B cell (primary cell): ENCODE results near the gene B4GALT3. TPM values are rescaled to one million over a fixed set of nuclear protein-coding genes. Genes with fewer than 3 reads are reported as not detected.

ENCODE experiments used
- ATAC-seq: fragments of 200-7000 bp; cut with Tn5 transposase; one replicate; pipeline ENCODE4 v1.10.0; 2021; ENCODE audit warnings: low read depth, mild to moderate bottlenecking, moderate number of reproducible peaks, moderate library complexity
- CTCF ChIA-PET: fragments of 350-600 bp; sonication (Branson Sonifier 250); formaldehyde crosslinking; loops from one replicate; lab custom pipeline; 2021; ENCODE audit warnings: antibody characterized with exemption, inconsistent platforms; lab: Charles Lee
- POLR2A ChIA-PET: fragments of 350-600 bp; sonication (Branson Sonifier 250); formaldehyde crosslinking; loops from one replicate; lab custom pipeline; 2021; ENCODE audit warnings: antibody characterized with exemption; lab: Charles Lee
- DNase-seq: peaks from one replicate; pipeline ENCODE4 v3.0.0; 2013
- H2AFZ ChIP-seq: 2 replicates; pipeline ENCODE4 v1.6.1; 2012; ENCODE audit warnings: mild to moderate bottlenecking, low read depth, low read length; ENCODE audit not compliant: insufficient read depth, poor library complexity, severe bottlenecking
- H3K27ac ChIP-seq, 2 donors: 1 replicate in 1 of 2; 2 replicates in 1 of 2; pipeline ENCODE4 v1.5.1; 2012 to 2013; ENCODE audit warnings: low read length in 2 of 2, mild to moderate bottlenecking in 2 of 2, moderate library complexity in 1 of 2
- H3K27me3 ChIP-seq, 4 experiments: fragments of 200-600 bp in 1 of 4; sonication (generic) in 1 of 4; replicated peaks in 1 of 4; 1 replicate in 2 of 4; 2 replicates in 2 of 4; pipeline versions ENCODE4 v1.6.1 to v1.7.0; 2013 to 2016; ENCODE audit warnings: low read length in 3 of 4, mild to moderate bottlenecking in 2 of 4, mixed read lengths in 1 of 4, moderate library complexity in 1 of 4; ENCODE audit not compliant: insufficient read depth in 4 of 4, control insufficient read depth in 3 of 4; ENCODE audit errors: control extremely low read depth in 1 of 4
- H3K36me3 ChIP-seq, 2 experiments: replicated peaks in 1 of 2; 1 replicate in 1 of 2; 2 replicates in 1 of 2; pipeline versions ENCODE4 v1.6.1 to v1.7.1; 2013; ENCODE audit warnings: low read length in 1 of 2; ENCODE audit not compliant: insufficient read depth in 2 of 2, control insufficient read depth in 1 of 2; ENCODE audit errors: control extremely low read depth in 1 of 2, extremely low read depth in 1 of 2
- H3K4me1 ChIP-seq, 2 donors: fragments of 200-600 bp in 1 of 2; sonication (generic) in 1 of 2; 1 replicate in 1 of 2; 2 replicates in 1 of 2; pipeline versions ENCODE4 v1.5.1 to v1.6.1; 2013 to 2017; ENCODE audit warnings: low read length in 2 of 2; ENCODE audit not compliant: control insufficient read depth in 2 of 2, insufficient read depth in 2 of 2
- H3K4me2 ChIP-seq: replicated peaks from 2 replicates; pipeline ENCODE3; 2012; ENCODE audit warnings: mild to moderate bottlenecking, low read depth, low read length; ENCODE audit not compliant: poor library complexity, severe bottlenecking
- H3K4me3 ChIP-seq, 5 experiments: fragments of 200-600 bp in 1 of 5; sonication (generic) in 1 of 5; 1 replicate in 3 of 5; 2 replicates in 2 of 5; pipeline versions ENCODE4 v1.5.1 to v1.7.0; 2011 to 2016; ENCODE audit warnings: low read length in 4 of 5, mild to moderate bottlenecking in 4 of 5, low read depth in 2 of 5, control low read depth in 1 of 5, moderate library complexity in 1 of 5; ENCODE audit not compliant: insufficient read depth in 1 of 5; ENCODE audit errors: control extremely low read depth in 1 of 5, extremely low read depth in 1 of 5
- H3K79me2 ChIP-seq: fragments of 200-600 bp; sonication (generic); one replicate; pipeline ENCODE4 v1.6.0; 2016; ENCODE audit warnings: low read length; ENCODE audit not compliant: control insufficient read depth, insufficient read depth
- H3K9ac ChIP-seq: fragments of 200-600 bp; sonication (generic); 2 replicates; pipeline ENCODE4 v1.6.1; 2017; ENCODE audit warnings: mild to moderate bottlenecking, low read length, moderate library complexity
- H3K9me3 ChIP-seq, 3 donors: one replicate each; pipeline versions ENCODE4 v1.6.1 to v1.7.1; 2013; ENCODE audit warnings: low read length in 2 of 3; ENCODE audit not compliant: control insufficient read depth in 2 of 3, insufficient read depth in 1 of 3; ENCODE audit errors: control extremely low read depth in 1 of 3
- H4K20me1 ChIP-seq: 2 replicates; pipeline ENCODE4 v1.6.0; 2012; ENCODE audit warnings: mild to moderate bottlenecking, low read length; ENCODE audit not compliant: insufficient read depth, control insufficient read depth, poor library complexity, severe bottlenecking
- H3K27ac Mint-ChIP-seq: one replicate; pipeline ENCODE4 v1.8.0; 2021; ENCODE audit warnings: mixed read lengths
- H3K27me3 Mint-ChIP-seq: one replicate; pipeline ENCODE4 v1.8.0; 2021; ENCODE audit warnings: mixed read lengths
- H3K4me1 Mint-ChIP-seq: one replicate; pipeline ENCODE4 v1.8.0; 2021; ENCODE audit warnings: mixed read lengths
- H3K4me3 Mint-ChIP-seq: one replicate; pipeline ENCODE4 v1.8.0; 2021; ENCODE audit warnings: mixed read lengths
- H3K9me3 Mint-ChIP-seq: one replicate; pipeline ENCODE4 v1.8.0; 2022; ENCODE audit warnings: mixed read lengths; ENCODE audit not compliant: insufficient read depth
- CTCF ChIP-seq: fragments of 200-600 bp; IDR thresholded peaks from one replicate; pipeline ENCODE4 v1.8.0; 2022; ENCODE audit warnings: antibody characterized with exemption, mild to moderate bottlenecking
- EZH2 ChIP-seq: IDR thresholded peaks from 2 replicates; pipeline ENCODE4 v1.6.1; 2012; ENCODE audit warnings: borderline replicate concordance, low read depth, mild to moderate bottlenecking, moderate library complexity, low read length; ENCODE audit not compliant: insufficient read depth, poor library complexity, severe bottlenecking
- WGBS: methylation state at CpG from one replicate; pipeline ENCODE4 v1.1.5; 2013; ENCODE audit warnings: missing lambda C conversion rate; ENCODE audit not compliant: insufficient coverage; 5-methylcytosine and 5-hydroxymethylcytosine counted together
- intact Hi-C: fragments of 100-400 bp; cut with micrococcal nuclease; formaldehyde crosslinking; loops from one replicate; pipeline ENCODE4 v1.10.0; 2022
- polyA plus RNA-seq: library from polyadenylated mRNA; depleted of rRNA; stranded (reverse); fragments of >200 nt; gene quantifications from 2 replicates; pipeline ENCODE4 v1.2.3, GENCODE V29; 2012
- total RNA-seq, 2 donors: library from RNA; stranded (reverse); fragments of 120-200 nt in 1 of 2; gene quantifications; 1 replicate in 1 of 2; 2 replicates in 1 of 2; pipeline versions ENCODE4 v1.2.3 to v1.2.4, GENCODE V29; 2013 to 2022

B4GALT3 gene
- total and polyA plus RNA-seq, 2 donors (not counting 1 experiment from before 2014, with no cell fraction given): 37.6 to 59.6 TPM

GRCh38 chr1:161138431-161138830, 38.9 kb downstream of the B4GALT3 start:
- CTCF ChIA-PET: interaction anchor here (0.7 to 10.0 kb wide), 11 partner anchors 11 to 148 kb away, joined by 3 to 82 read pairs (median 6); partner anchors contain the start of genes ARHGAP30, KLHDC9, PPOX and TSTD1
- H3K27me3 ChIP-seq: no peaks in the 10 kb centered on the region
- H2AFZ ChIP-seq: no peak overlapping the region
- no peak for ATAC-seq
- Mint-ChIP-seq H3K9me3 (no peaks in the 10 kb centered on the region), H3K4me1 (peaks cover 11% of the 10 kb centered on the region), H3K27me3 (no peaks in the 10 kb centered on the region), H3K4me3 (no peak overlapping the region), H3K27ac (no peak overlapping the region)
- no peak overlapping the region for H3K27ac ChIP-seq
- H3K4me3 ChIP-seq: no peak overlapping the region
- no peaks in the 10 kb centered on the region for H3K9me3 ChIP-seq
- H3K9ac ChIP-seq: no peak overlapping the region
- H3K36me3 ChIP-seq: no peaks in the 10 kb centered on the region
- intact Hi-C loops: loop anchor here (10.0 kb wide), 1 partner anchor 424 kb away; the partner anchor contains the start of gene CD48
- no peak for TF ChIP-seq EZH2
- no peak for TF ChIP-seq CTCF
- no peak for DNase-seq
- peaks cover 5 to 6% of the 10 kb centered on the region in 2 donors for H3K4me1 ChIP-seq
- peaks cover 28% of the 10 kb centered on the region for H3K79me2 ChIP-seq
- POLR2A ChIA-PET: no interaction called here
- no peak overlapping the region for H3K4me2 ChIP-seq
- 85% methylated on average over 1 of the region's 1 CpG for WGBS
- H4K20me1 ChIP-seq: no peaks in the 10 kb centered on the region

GRCh38 chr1:161137881-161138280, 39.4 kb downstream of the B4GALT3 start:
- Histone ChIP-seq H4K20me1 (no peaks in the 10 kb centered on the region), H2AFZ (no peak overlapping the region), H3K27me3 (no peaks in the 10 kb centered on the region), H3K79me2 (peaks cover 34% of the 10 kb centered on the region), H3K9ac (no peak overlapping the region), H3K4me1 (peaks cover 8 to 11% of the 10 kb centered on the region in 2 donors), H3K9me3 (no peaks in the 10 kb centered on the region), H3K27ac (no peak overlapping the region), H3K36me3 (no peaks in the 10 kb centered on the region), H3K4me2 (no peak overlapping the region), H3K4me3 (no peak overlapping the region)
- no CpG with 5 or more reads among the region's 3 CpGs for WGBS
- ChIA-PET POLR2A (no interaction called here), CTCF (interaction anchor here (1.0 to 10.0 kb wide), 11 partner anchors 9 to 148 kb away, joined by 3 to 82 read pairs (median 6); partner anchors contain the start of genes ARHGAP30, KLHDC9, NIT1 and PFDN2)
- DNase-seq (no peak), ATAC-seq (no peak)
- H3K4me1 Mint-ChIP-seq: peaks cover 11% of the 10 kb centered on the region
- intact Hi-C loops: loop anchor here (10.0 kb wide), 1 partner anchor 423 kb away; the partner anchor contains the start of gene CD48
- H3K9me3 Mint-ChIP-seq: no peaks in the 10 kb centered on the region
- no peaks in the 10 kb centered on the region for H3K27me3 Mint-ChIP-seq
- no peak for TF ChIP-seq CTCF
- TF ChIP-seq EZH2: no peak
- no peak overlapping the region for H3K27ac Mint-ChIP-seq
- H3K4me3 Mint-ChIP-seq: no peak overlapping the region
